ENCODE data around the gene CLEC1A.

GRCh38 chr12:10058387-10058786 lies 40.4 kb downstream of the CLEC1A start:
- no peak for TF ChIP-seq POLR2AphosphoS5 (IDR thresholded peaks at IDR 0.05; ENCODE audit: low read depth)
- TF ChIP-seq, protein P1, sequence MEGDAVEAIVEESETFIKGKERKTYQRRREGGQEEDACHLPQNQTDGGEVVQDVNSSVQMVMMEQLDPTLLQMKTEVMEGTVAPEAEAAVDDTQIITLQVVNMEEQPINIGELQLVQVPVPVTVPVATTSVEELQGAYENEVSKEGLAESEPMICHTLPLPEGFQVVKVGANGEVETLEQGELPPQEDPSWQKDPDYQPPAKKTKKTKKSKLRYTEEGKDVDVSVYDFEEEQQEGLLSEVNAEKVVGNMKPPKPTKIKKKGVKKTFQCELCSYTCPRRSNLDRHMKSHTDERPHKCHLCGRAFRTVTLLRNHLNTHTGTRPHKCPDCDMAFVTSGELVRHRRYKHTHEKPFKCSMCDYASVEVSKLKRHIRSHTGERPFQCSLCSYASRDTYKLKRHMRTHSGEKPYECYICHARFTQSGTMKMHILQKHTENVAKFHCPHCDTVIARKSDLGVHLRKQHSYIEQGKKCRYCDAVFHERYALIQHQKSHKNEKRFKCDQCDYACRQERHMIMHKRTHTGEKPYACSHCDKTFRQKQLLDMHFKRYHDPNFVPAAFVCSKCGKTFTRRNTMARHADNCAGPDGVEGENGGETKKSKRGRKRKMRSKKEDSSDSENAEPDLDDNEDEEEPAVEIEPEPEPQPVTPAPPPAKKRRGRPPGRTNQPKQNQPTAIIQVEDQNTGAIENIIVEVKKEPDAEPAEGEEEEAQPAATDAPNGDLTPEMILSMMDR (IDR thresholded peaks at IDR 0.05; ENCODE audit: insufficient read depth, low read length), result no peak

Measured in HL-60 (cell line).